Activated gamma-delta T cell treated with anti-CD3 and anti-CD28 coated beads, Interleukin-2, amount 50 U/mL, for 16 hours (primary cell): ENCODE data around the gene SIGLEC6.
A peak's percentile ranks its signal among the peaks of the same experiment; 100 is the strongest.

Experiments used
- DNase-seq: peaks from one replicate; pipeline ENCODE4 v3.0.0-alpha.2; 2020; ENCODE audit warnings: low read depth

Gene SIGLEC6

GRCh38 chr19:51476164-51476563 is 55.3 kb downstream of the SIGLEC6 start:
- DNase-seq = no peak

- peak; percentile 87 for DNase-seq
Observed at GRCh38 chr19:51473009-51473707, 58.3 kb downstream of the SIGLEC6 start.

GRCh38 chr19:51472607-51473006 is 58.9 kb downstream of the SIGLEC6 start:
- no peak for DNase-seq

GRCh38 chr19:51471527-51471926 is 59.9 kb downstream of the SIGLEC6 start:
- no peak for DNase-seq

GRCh38 chr19:51470966-51471365 is 60.5 kb downstream of the SIGLEC6 start:
- no peak for DNase-seq

GRCh38 chr19:51469629-51470028 is 61.8 kb downstream of the SIGLEC6 start:
- DNase-seq = no peak

- DNase-seq = no peak
Observed at GRCh38 chr19:51469162-51469561, 62.3 kb downstream of the SIGLEC6 start.

- DNase-seq = no peak
Observed at GRCh38 chr19:51468545-51468920, 62.9 kb downstream of the SIGLEC6 start.

- no peak for DNase-seq
Observed at GRCh38 chr19:51467864-51468544, 63.5 kb downstream of the SIGLEC6 start.
